BE2C (cell line): Measurements from ENCODE around the gene ASAP2.

Experiments
- DNase-seq: peaks from one replicate; pipeline ENCODE4 v3.0.0-alpha.2; 2020
- H3K27me3 ChIP-seq: fragments of 250-450 bp; sonication (Bioruptor Pico); 2 replicates; pipeline ENCODE4 v1.5.1; 2020; ENCODE audit warnings: mild to moderate bottlenecking
- H3K36me3 ChIP-seq: fragments of 250-450 bp; sonication (Bioruptor Pico); 2 replicates; pipeline ENCODE4 v1.5.1; 2020; ENCODE audit warnings: mild to moderate bottlenecking
- H3K4me1 ChIP-seq: fragments of 250-450 bp; sonication (Bioruptor Pico); 2 replicates; pipeline ENCODE4 v1.5.1; 2020
- H3K4me3 ChIP-seq: 2 replicates; pipeline ENCODE4 v1.5.1; 2011; ENCODE audit warnings: low read depth, low read length
- H3K9me3 ChIP-seq: fragments of 250-450 bp; sonication (Bioruptor Pico); 2 replicates; pipeline ENCODE4 v1.5.1; 2020
- TF ChIP-seq, protein P1 (sequence below): IDR thresholded peaks from 2 replicates; pipeline ENCODE4 v1.5.1; 2012; ENCODE audit warnings: mild to moderate bottlenecking, low read depth, low read length

ASAP2 gene

DNA sequence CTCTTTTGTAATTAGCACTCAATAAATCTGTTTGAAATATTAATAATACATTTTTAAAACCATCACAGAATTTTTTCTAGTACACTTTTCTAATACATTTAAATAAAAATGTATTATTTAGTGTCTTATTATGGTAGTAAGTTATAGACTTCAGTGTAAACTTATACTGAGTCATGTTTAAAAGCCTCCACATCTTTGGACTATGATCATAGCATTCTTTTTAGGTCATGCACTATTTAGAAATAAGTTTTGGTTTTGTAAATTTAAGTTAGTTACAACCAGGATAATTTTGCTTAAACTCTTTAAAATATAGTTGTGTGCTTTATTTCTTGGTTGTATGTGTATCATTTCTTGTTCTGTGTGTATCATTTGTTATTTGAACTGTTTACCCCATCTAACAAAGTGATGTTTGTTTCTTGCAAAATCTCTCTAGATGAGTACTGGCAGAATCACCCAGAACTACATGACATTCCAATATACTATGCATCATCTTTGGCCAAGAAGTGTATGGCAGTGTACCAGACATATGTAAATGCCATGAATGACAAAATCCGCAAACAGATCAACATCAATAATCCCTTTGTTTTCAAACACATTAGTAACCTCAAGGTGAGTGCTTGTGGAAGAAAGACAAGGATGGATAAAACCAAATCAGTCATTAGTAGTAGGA is 233.6 kb downstream of the ASAP2 start:
- no peaks in the 10 kb centered on the region for H3K9me3 ChIP-seq
- no peak for DNase-seq
- H3K4me3 ChIP-seq: no peak overlapping the region
- peaks cover 82% of the 10 kb centered on the region for H3K36me3 ChIP-seq
- H3K4me1 ChIP-seq: no peaks in the 10 kb centered on the region
- no peaks in the 10 kb centered on the region for H3K27me3 ChIP-seq
- TF ChIP-seq, protein P1, sequence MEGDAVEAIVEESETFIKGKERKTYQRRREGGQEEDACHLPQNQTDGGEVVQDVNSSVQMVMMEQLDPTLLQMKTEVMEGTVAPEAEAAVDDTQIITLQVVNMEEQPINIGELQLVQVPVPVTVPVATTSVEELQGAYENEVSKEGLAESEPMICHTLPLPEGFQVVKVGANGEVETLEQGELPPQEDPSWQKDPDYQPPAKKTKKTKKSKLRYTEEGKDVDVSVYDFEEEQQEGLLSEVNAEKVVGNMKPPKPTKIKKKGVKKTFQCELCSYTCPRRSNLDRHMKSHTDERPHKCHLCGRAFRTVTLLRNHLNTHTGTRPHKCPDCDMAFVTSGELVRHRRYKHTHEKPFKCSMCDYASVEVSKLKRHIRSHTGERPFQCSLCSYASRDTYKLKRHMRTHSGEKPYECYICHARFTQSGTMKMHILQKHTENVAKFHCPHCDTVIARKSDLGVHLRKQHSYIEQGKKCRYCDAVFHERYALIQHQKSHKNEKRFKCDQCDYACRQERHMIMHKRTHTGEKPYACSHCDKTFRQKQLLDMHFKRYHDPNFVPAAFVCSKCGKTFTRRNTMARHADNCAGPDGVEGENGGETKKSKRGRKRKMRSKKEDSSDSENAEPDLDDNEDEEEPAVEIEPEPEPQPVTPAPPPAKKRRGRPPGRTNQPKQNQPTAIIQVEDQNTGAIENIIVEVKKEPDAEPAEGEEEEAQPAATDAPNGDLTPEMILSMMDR: no peak

DNA sequence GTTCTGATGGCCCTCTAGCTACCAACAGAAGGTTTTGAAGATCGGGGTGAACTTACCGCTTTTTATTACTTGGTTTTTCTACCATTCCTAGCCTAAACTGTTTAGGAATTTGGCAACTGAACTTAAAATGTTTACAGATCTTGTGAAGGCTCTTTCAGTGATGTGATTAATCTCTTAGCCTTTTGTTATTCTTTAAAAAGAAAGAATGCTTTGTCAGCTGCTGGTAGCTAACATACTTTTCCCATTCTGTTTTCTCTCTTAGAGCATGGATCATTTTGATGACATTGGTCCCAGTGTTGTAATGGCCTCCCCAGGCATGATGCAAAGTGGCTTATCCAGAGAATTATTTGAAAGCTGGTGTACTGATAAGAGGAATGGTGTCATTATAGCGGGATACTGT is 234.9 kb downstream of the ASAP2 start:
- no peak overlapping the region for H3K4me3 ChIP-seq
- no peak for DNase-seq
- no peaks in the 10 kb centered on the region for H3K27me3 ChIP-seq
- H3K9me3 ChIP-seq: no peaks in the 10 kb centered on the region
- H3K36me3 ChIP-seq: peaks cover 81% of the 10 kb centered on the region
- H3K4me1 ChIP-seq: no peaks in the 10 kb centered on the region
- TF ChIP-seq, protein P1: no peak

DNA sequence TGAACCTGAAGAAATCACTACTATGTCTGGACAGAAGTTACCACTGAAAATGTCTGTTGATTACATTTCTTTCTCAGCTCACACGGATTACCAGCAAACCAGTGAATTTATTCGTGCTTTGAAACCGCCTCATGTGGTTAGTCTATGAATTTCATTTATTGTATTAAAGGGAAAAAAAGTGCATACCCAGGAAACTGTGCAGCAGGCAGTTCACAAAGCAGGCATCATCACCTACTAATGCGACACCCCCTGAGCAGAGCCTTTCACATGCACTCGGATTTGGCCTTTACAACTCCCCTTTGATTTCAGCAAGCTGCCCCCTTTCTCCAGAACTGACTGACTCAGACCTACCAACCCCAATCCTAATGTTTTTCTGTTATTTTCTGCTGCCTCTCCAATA is 236.9 kb downstream of the ASAP2 start:
- Histone ChIP-seq H3K36me3 (peaks cover 68% of the 10 kb centered on the region), H3K4me1 (no peaks in the 10 kb centered on the region), H3K9me3 (no peaks in the 10 kb centered on the region), H3K27me3 (no peaks in the 10 kb centered on the region), H3K4me3 (no peak overlapping the region)
- no peak for DNase-seq
- TF ChIP-seq, protein P1: no peak

DNA sequence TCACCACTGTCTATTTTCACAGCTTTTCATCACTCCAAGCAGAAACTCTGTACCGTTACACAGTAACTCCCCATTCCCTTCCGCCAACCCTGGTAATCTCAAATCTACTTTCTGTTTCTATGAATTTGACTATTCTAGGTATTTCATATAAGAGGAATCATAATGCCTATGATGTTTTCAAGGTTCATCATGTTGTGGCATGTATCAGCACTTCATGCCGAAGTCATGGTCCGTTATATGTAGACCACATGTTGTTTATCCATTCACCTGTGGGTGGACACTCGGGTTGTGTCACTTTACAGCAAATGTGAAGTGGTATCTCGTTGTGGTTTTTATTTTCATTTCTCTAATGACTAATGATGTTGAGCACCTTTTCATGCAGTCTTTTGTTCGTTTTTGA is 238.5 kb downstream of the ASAP2 start:
- H3K4me3 ChIP-seq: no peak overlapping the region
- no peaks in the 10 kb centered on the region for H3K27me3 ChIP-seq
- H3K36me3 ChIP-seq: peaks cover 72% of the 10 kb centered on the region
- TF ChIP-seq, protein P1: no peak
- H3K9me3 ChIP-seq: no peaks in the 10 kb centered on the region
- no peaks in the 10 kb centered on the region for H3K4me1 ChIP-seq
- no peak for DNase-seq

DNA sequence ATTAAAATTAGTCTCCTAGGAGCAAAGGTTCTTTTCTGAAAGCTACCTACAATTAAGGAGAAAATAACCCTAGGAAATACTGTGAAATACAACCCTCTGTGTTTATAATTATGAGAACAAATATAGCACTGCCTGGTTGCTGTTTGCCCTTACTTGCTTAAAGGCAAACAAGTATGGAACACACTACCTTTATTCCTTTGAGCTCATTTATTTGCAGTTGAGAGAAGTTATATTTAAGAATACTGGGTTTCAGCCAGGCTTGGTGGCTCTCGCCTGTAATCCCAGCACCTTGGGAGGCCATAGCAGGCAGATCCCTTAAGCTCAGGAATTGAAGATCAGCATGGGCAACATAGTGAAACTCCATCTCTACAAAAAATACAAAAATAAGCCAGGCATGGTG is 244.6 kb downstream of the ASAP2 start:
- no peak for DNase-seq
- peaks cover 53% of the 10 kb centered on the region for H3K36me3 ChIP-seq
- no peaks in the 10 kb centered on the region for H3K4me1 ChIP-seq
- no peaks in the 10 kb centered on the region for H3K27me3 ChIP-seq
- TF ChIP-seq, protein P1: no peak
- no peak overlapping the region for H3K4me3 ChIP-seq
- H3K9me3 ChIP-seq: no peaks in the 10 kb centered on the region
